Measurements from ENCODE around the gene TTC7B. TPM values are rescaled to one million over a fixed set of nuclear protein-coding genes. Genes with fewer than 3 reads are reported as not detected.

Gene TTC7B
- total and polyA plus RNA-seq, 2 experiments from 2014 or later: 7.9 to 28.6 TPM

GRCh38 chr14:90566481-90566880 is 249.7 kb downstream of the TTC7B start:
- Histone ChIP-seq H3K4me2 (no peak overlapping the region), H2AFZ (no peak overlapping the region), H3K36me3 (ENCODE audit: insufficient read depth) (no peaks in the 10 kb centered on the region), H4K20me1 (replicated peaks; ENCODE audit: insufficient read depth) (no peaks in the 10 kb centered on the region; the same call in 1 of the 2 replicates), H3K27ac (ENCODE audit: low read depth) (no peak overlapping the region), H3K4me3 (no peak overlapping the region), H3K27me3 (ENCODE audit: insufficient read depth) (no peaks in the 10 kb centered on the region), H3K4me1 (ENCODE audit: insufficient read depth) (peaks cover 12% of the 10 kb centered on the region), H3K9me2 (ENCODE audit: insufficient read depth) (0 out of 2 replicates have a peak, but pooled peaks cover 4% of the 10 kb centered on the region), H3K79me2 (replicated peaks; ENCODE audit: insufficient read depth) (no peaks in the 10 kb centered on the region), H3F3A (replicated peaks; ENCODE audit: low read depth) (no peaks in the 10 kb centered on the region)
- H3K9me3 Mint-ChIP-seq: no peaks in the 10 kb centered on the region
- H3K4me1 Mint-ChIP-seq: peaks cover 28% of the 10 kb centered on the region
- TF ChIP-seq ZNF331 (CRISPR knock-in tag; IDR thresholded peaks at IDR 0.05; ENCODE audit: low read depth) (no peak), STAT1 (IDR thresholded peaks at IDR 0.05; ENCODE audit: unreplicated experiment) (no peak), REST (IDR thresholded peaks at IDR 0.05; ENCODE audit: unreplicated experiment) (no peak), CTCF (conservative IDR thresholded peaks at IDR 0.05; ENCODE audit: low read depth in 2 of 2) (no peak), CREB1 (CRISPR knock-in tag; IDR thresholded peaks at IDR 0.05; ENCODE audit: low read depth) (no peak), ZNF462 (CRISPR knock-in tag; IDR thresholded peaks at IDR 0.05) (no peak), EZH2 (IDR thresholded peaks at IDR 0.05; ENCODE audit: low read depth, unreplicated experiment) (no peak), EZH2phosphoT487 (IDR thresholded peaks at IDR 0.05; ENCODE audit: unreplicated experiment) (no peak), ZNF114 (CRISPR knock-in tag; IDR thresholded peaks at IDR 0.05) (no peak), ETS1 (IDR thresholded peaks at IDR 0.05) (no peak)
- H3K36me3 Mint-ChIP-seq (ENCODE audit: low read depth): no peaks in the 10 kb centered on the region
- ATAC-seq: no peak
- H3K27ac Mint-ChIP-seq: no peak overlapping the region
- DNase-seq (ENCODE audit: low spot score): no peak
- peaks cover 8% of the 10 kb centered on the region for H3K27me3 Mint-ChIP-seq (ENCODE audit: insufficient read depth, low read depth, poor library complexity)
- H3K4me3 Mint-ChIP-seq: no peak overlapping the region

Data from GM23338 (cell line).